CD14-positive monocyte (primary cell): ENCODE data around the gene ST13. TPM values are rescaled to one million over a fixed set of nuclear protein-coding genes. Genes with fewer than 3 reads are reported as not detected.

ENCODE experiments used
- DNase-seq, 3 donors: peaks; one replicate each; pipeline ENCODE4 v3.0.0-alpha.2; 2011 to 2022
- H2AFZ ChIP-seq: 2 replicates; pipeline ENCODE4 v1.6.0; 2012; ENCODE audit warnings: mild to moderate bottlenecking, low read depth, low read length, inconsistent platforms; ENCODE audit not compliant: insufficient read depth, poor library complexity, severe bottlenecking
- H3K27ac ChIP-seq, 2 donors: 1 replicate in 1 of 2; 2 replicates in 1 of 2; pipeline ENCODE4 v1.5.1; 2012 to 2013; ENCODE audit warnings: low read length in 2 of 2, control low read depth in 1 of 2, inconsistent platforms in 1 of 2, low read depth in 1 of 2, mild to moderate bottlenecking in 1 of 2
- H3K27me3 ChIP-seq, 2 donors: one replicate each; pipeline versions ENCODE4 v1.6.0 to v1.6.1; 2011 to 2013; ENCODE audit warnings: low read length in 2 of 2; ENCODE audit not compliant: control insufficient read depth in 2 of 2, insufficient read depth in 2 of 2
- H3K36me3 ChIP-seq, 2 donors: replicated peaks in 1 of 2; 1 replicate in 1 of 2; 2 replicates in 1 of 2; pipeline versions ENCODE4 v1.5.1 to v1.6.1; 2012 to 2013; ENCODE audit warnings: low read length in 2 of 2, control low read depth in 1 of 2, inconsistent platforms in 1 of 2, mild to moderate bottlenecking in 1 of 2; ENCODE audit not compliant: insufficient read depth in 2 of 2, control insufficient read depth in 1 of 2
- H3K4me1 ChIP-seq, 2 donors: 1 replicate in 1 of 2; 2 replicates in 1 of 2; pipeline versions ENCODE4 v1.5.1 to v1.6.1; 2012 to 2013; ENCODE audit warnings: low read length in 2 of 2, control low read depth in 1 of 2, inconsistent platforms in 1 of 2, mild to moderate bottlenecking in 1 of 2, moderate library complexity in 1 of 2; ENCODE audit not compliant: insufficient read depth in 2 of 2, control insufficient read depth in 1 of 2
- H3K4me2 ChIP-seq: replicated peaks from 2 replicates; pipeline ENCODE3; 2012; ENCODE audit warnings: low read length, moderate library complexity, mild to moderate bottlenecking; ENCODE audit not compliant: poor library complexity, severe bottlenecking; ENCODE audit errors: extremely low read depth
- H3K4me3 ChIP-seq, 3 experiments: fragments of 200-600 bp in 1 of 3; sonication (generic) in 1 of 3; replicated peaks in 1 of 3; 1 replicate in 2 of 3; 2 replicates in 1 of 3; pipeline ENCODE4 v1.5.1; 2011 to 2013; ENCODE audit warnings: low read length in 3 of 3, mild to moderate bottlenecking in 3 of 3, control low read depth in 2 of 3, low read depth in 2 of 3, inconsistent platforms in 1 of 3, moderate library complexity in 1 of 3
- H3K79me2 ChIP-seq: 2 replicates; pipeline ENCODE4 v1.6.0; 2012; ENCODE audit warnings: mild to moderate bottlenecking, control low read depth, inconsistent platforms, low read length, moderate library complexity; ENCODE audit not compliant: insufficient read depth
- H3K9ac ChIP-seq: 2 replicates; pipeline ENCODE4 v1.6.0; 2017; ENCODE audit warnings: low read length, mild to moderate bottlenecking; ENCODE audit not compliant: insufficient read depth, poor library complexity, severe bottlenecking
- H3K9me3 ChIP-seq, 2 donors: replicated peaks in 1 of 2; 1 replicate in 1 of 2; 2 replicates in 1 of 2; pipeline versions ENCODE4 v1.5.1 to v1.6.1; 2012 to 2013; ENCODE audit warnings: low read length in 2 of 2, control low read depth in 1 of 2; ENCODE audit not compliant: control insufficient read depth in 1 of 2, insufficient read depth in 1 of 2
- H4K20me1 ChIP-seq: 2 replicates; pipeline ENCODE4 v1.6.0; 2012; ENCODE audit warnings: mild to moderate bottlenecking, low read length, control low read depth, moderate library complexity; ENCODE audit not compliant: insufficient read depth
- H3K27ac Mint-ChIP-seq, 7 donors: one replicate each; pipeline ENCODE4 v1.8.0; 2020; ENCODE audit warnings: mild to moderate bottlenecking in 7 of 7, mixed read lengths in 7 of 7, moderate library complexity in 6 of 7, inconsistent platforms in 2 of 7
- H3K27me3 Mint-ChIP-seq, 3 donors: one replicate each; pipeline ENCODE4 v1.8.0; 2021 to 2022; ENCODE audit warnings: low read depth in 3 of 3, mild to moderate bottlenecking in 3 of 3, mixed read lengths in 3 of 3, moderate library complexity in 3 of 3, inconsistent platforms in 1 of 3
- H3K36me3 Mint-ChIP-seq, 2 donors: one replicate each; pipeline ENCODE4 v1.8.0; 2020; ENCODE audit warnings: mixed read lengths in 2 of 2, inconsistent platforms in 1 of 2, mild to moderate bottlenecking in 1 of 2
- H3K4me1 Mint-ChIP-seq: one replicate; pipeline ENCODE4 v1.8.0; 2020; ENCODE audit warnings: mild to moderate bottlenecking, mixed read lengths
- H3K4me3 Mint-ChIP-seq, 2 donors: one replicate each; pipeline ENCODE4 v1.8.0; 2020; ENCODE audit warnings: mild to moderate bottlenecking in 2 of 2, mixed read lengths in 2 of 2, moderate library complexity in 1 of 2
- H3K9me3 Mint-ChIP-seq, 7 donors: one replicate each; pipeline ENCODE4 v1.8.0; 2020 to 2022; ENCODE audit warnings: mixed read lengths in 7 of 7, mild to moderate bottlenecking in 6 of 7, moderate library complexity in 6 of 7, inconsistent platforms in 2 of 7
- CTCF ChIP-seq: fragments of 200-600 bp; IDR thresholded peaks from one replicate; pipeline ENCODE4 v1.8.0; 2022; ENCODE audit warnings: antibody characterized with exemption, mild to moderate bottlenecking
- WGBS: methylation state at CpG from one replicate; pipeline ENCODE4 v1.1.5; 2013; ENCODE audit warnings: missing lambda C conversion rate; ENCODE audit not compliant: insufficient coverage; 5-methylcytosine and 5-hydroxymethylcytosine counted together
- intact Hi-C, 2 donors: fragments of 100-400 bp; cut with micrococcal nuclease; formaldehyde crosslinking; loops; one replicate each; pipeline versions ENCODE4 v1.15.0 to v1.15.1; 2023
- polyA plus RNA-seq, 3 donors: library from polyadenylated mRNA; depleted of rRNA in 1 of 3; unstranded in 2 of 3; stranded (reverse) in 1 of 3; fragments of 300-500 nt in 2 of 3; fragments of >200 nt in 1 of 3; fragmentation: Illumina TruSeq in 2 of 3; gene quantifications; 1 replicate in 2 of 3; 2 replicates in 1 of 3; pipeline ENCODE4 v1.2.3, GENCODE V29; 2012 to 2021

The ST13 gene
- polyA plus RNA-seq, 3 donors: 56.1 to 81.3 (median 67.2) TPM

DNA sequence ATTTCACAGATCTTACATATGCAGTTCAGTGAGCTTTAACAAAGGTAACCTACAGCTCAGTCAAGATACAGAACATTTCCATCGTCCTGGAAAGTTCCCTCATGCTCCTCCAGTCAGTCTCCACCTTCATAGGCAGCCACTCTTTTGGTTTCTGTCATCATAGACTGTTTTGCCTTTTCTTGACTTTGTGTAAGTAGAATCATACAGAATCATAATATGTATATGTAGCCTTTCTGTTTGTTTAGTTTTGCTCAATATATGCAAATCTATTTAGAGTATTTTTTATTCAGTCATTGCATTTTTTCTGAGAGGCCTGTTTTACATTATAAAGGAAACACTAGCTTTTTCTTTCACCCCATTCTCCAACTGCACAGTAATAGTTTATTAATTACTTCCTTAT, 20.5 kb upstream of the ST13 start:
- H3K36me3 ChIP-seq: peaks cover 3 to 8% of the 10 kb centered on the region in 2 donors
- H3K9me3 ChIP-seq: no peaks in the 10 kb centered on the region
- Mint-ChIP-seq H3K27ac (no peak overlapping the region), H3K9me3 (no peaks in the 10 kb centered on the region), H3K4me3 (no peak overlapping the region), H3K27me3 (no peaks in the 10 kb centered on the region), H3K36me3 (peaks cover 10% of the 10 kb centered on the region in 2 donors), H3K4me1 (no peaks in the 10 kb centered on the region)
- DNase-seq: no peak
- H3K27me3 ChIP-seq: no peaks in the 10 kb centered on the region
- intact Hi-C loops: no loop called here
- no peaks in the 10 kb centered on the region for H4K20me1 ChIP-seq
- no peaks in the 10 kb centered on the region for H3K79me2 ChIP-seq
- H3K27ac ChIP-seq: no peak overlapping the region
- no peak overlapping the region for H3K9ac ChIP-seq
- no peaks in the 10 kb centered on the region for H3K4me1 ChIP-seq
- no peak overlapping the region for H3K4me2 ChIP-seq
- WGBS: no CpG with 5 or more reads among the region's 1 CpG
- no peak for TF ChIP-seq CTCF
- H3K4me3 ChIP-seq: no peak overlapping the region
- no peak overlapping the region for H2AFZ ChIP-seq

GRCh38 chr22:40875111-40875510, 18.7 kb upstream of the ST13 start:
- Histone ChIP-seq H4K20me1 (no peaks in the 10 kb centered on the region), H3K9ac (no peak overlapping the region), H2AFZ (no peak overlapping the region), H3K4me1 (no peaks in the 10 kb centered on the region), H3K36me3 (peaks cover 4 to 12% of the 10 kb centered on the region in 2 donors), H3K4me3 (no peak overlapping the region), H3K27me3 (no peaks in the 10 kb centered on the region), H3K4me2 (no peak overlapping the region), H3K79me2 (no peaks in the 10 kb centered on the region), H3K27ac (no peak overlapping the region), H3K9me3 (no peaks in the 10 kb centered on the region)
- H3K27me3 Mint-ChIP-seq: no peaks in the 10 kb centered on the region
- intact Hi-C loops: no loop called here
- H3K4me1 Mint-ChIP-seq: no peaks in the 10 kb centered on the region
- H3K36me3 Mint-ChIP-seq: peaks cover 9% of the 10 kb centered on the region in 2 donors
- DNase-seq: no peak
- no peaks in the 10 kb centered on the region for H3K9me3 Mint-ChIP-seq
- no peak overlapping the region for H3K27ac Mint-ChIP-seq
- H3K4me3 Mint-ChIP-seq: no peak overlapping the region
- WGBS: no CpG with 5 or more reads among the region's 3 CpGs
- TF ChIP-seq CTCF: no peak
